ENCODE data around the gene MYO7A.

Gene MYO7A

DNA sequence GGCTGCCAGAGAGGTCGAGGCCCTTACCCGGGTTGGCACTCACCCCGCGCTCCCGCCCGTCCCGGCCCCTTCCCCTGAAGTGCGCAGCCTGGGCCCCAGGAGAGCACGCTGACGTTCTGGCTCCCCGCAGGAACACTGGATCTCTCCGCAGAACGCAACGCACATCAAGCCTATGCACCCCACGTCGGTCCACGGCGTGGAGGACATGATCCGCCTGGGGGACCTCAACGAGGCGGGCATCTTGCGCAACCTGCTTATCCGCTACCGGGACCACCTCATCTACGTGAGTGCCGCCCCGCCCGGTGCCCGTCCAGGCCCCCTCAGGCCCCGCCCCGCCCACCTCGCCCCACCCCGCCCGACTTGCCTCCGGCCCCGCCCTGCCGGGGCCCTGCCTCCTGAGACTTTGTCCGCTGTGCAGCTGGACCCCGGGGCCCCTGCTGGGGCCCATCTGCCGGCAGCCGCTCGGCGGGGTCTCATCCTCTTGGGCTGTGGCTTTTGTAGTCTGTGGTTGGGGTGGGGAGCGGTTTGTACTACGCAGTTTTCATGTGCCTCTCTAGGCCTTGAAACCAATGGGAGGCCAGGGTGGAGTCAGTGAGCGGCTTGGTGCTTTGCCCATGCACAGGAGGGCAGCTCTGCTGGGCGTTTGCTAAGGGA is 19.7 kb downstream of the MYO7A start:
- no peak for DNase-seq

- no peak for DNase-seq
These were observed 21.1 kb downstream of the MYO7A start for GRCh38 chr11:77148963-77149715.

DNA sequence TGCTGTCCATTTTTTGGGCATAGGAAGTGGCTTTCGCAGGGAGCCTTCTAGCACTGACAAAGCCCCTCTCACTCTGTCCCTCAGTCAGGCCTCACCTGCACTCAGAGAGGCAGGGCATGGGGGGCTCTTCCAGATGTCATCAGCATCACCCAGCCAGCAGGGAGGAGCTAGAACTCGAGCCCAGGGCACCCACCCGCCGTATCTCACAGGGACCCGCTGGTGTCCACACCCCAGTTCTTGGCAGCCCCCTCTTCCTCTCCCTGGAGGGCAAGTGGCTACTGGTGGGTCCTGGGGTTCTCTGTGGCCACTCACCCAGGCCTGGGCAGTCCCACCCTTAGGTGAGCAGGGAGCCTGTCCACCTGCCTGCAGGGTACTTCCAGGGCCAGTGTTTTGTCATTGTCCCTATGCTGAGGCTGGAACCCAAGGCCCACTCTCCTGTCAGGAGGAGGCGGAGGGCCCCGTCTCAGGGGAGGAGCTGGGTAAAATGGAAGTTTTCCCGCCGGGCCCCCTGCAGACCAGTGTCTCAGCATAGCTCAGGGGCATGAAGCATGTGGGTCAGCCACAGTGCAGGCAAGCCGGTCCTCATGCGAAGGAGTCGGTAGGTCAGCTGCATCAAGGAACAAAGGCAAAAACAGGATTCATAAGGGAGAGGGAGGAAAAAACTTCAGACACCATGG is 21.8 kb downstream of the MYO7A start:
- DNase-seq = no peak

- no peak for DNase-seq
These were observed 22.8 kb downstream of the MYO7A start for GRCh38 chr11:77150836-77151235.

DNA sequence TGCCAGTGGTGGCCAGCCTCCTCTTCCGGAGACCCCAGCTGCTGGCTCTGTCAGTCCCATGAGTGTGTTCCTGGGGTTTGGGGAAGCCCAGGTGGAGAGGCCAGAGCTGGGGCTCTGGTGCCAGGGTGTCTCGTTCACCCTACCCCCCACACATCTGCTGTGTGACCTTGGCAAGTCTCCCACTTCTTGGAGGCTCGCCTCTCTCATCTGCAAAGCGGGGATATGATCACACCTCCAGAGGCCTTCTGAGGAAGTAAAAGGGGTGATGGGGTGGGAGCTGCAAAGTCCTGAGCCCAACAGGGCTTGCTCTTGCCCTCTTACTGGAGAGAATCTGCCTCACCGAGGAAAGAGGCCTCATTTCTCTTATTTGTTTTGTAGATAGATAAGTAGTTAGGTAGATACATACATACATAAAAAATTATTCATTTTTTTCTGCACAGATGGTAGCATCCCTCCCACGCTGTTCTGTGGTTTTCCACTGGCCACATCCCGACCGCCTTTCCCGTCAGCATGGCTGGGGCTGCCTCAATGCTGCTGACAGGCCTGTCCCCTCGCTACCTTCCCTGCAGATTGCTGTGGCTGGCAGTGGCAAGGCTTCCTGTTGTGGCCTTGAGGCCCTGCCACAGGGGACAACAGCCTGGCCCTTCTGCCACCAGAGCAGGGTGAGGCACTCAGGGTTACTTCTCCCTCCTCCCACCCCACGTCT is 23.9 kb downstream of the MYO7A start:
- no peak for DNase-seq

- no peak for DNase-seq
These were observed 24.8 kb downstream of the MYO7A start for GRCh38 chr11:77152846-77153245.

DNA sequence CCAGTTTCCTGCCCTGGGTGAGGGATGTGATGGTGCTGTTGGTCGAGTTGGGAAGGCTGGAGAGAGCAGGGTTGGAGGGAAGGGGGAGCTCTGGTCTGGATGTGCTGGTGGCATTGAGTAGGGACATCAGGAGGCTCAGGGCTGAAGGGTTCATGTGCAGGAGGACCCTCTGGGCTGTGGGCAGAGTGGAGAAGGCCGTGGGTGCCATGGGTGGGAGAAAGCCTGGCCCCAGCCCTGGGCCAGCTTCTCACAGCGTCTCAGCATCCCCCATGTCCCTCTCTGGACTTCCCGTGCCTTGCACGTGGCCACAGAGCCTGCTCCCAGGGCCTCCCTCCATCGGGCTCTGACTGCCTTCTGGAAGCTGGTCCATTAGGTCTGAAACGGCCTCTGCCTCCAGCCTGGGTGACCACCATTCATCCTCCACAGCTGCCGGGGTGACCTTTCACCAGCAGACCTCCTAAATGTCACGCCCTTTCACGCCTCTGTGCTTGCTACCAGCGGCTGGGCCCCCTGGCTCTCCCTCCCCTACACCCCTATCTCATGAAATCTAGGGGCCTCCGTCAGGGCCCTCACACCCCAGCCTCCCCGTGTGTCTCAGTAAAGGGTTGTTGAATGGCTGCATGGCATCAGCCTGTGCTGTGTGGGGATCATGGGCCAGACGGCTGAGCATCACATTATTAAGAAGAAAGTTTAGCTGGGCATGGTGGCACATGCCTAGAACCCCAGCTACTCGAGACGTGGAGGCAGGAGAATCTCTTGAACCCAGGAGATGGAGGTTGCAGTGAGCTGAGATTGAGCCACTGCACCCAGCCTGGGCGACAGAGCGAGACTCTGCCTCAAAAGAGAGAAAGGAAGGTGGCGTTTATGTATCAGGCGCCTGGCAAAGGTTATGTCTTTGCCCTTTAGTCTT is 25.5 kb downstream of the MYO7A start:
- DNase-seq = no peak

GRCh38 chr11:77154381-77155081 is 26.5 kb downstream of the MYO7A start:
- DNase-seq = no peak

- no peak for DNase-seq
These were observed 27.0 kb downstream of the MYO7A start for GRCh38 chr11:77155082-77155475.

- DNase-seq = no peak
These were observed 27.6 kb downstream of the MYO7A start for GRCh38 chr11:77155556-77156130.

GRCh38 chr11:77156396-77157195 is 28.6 kb downstream of the MYO7A start:
- no peak for DNase-seq

DNA sequence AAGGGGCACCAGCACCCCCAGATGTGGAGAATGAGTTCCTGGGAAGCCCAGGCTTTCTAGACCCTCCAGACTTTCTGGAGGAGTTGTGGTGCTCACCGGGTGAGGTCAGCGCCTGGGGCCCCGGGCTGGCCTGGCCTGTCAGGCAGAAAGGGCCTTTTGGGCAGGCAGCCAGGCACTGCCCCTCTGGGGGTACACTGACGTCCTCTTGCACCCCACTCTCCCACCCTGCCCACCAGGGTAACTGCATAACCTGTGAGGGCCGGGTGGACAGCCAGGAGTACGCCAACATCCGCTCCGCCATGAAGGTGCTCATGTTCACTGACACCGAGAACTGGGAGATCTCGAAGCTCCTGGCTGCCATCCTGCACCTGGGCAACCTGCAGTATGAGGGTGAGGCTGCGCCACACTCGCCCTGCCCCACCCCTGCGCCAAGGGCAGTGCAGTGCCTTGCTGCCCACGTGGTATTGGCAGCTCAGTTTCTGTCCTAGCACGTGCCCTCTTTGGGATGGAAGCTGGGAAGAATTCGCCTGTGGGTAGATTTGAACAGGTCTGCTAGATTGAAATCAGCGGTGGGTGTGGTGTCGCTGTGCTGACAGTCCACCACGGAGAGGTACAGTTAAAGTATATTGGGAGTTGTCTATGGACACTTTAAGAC is 30.1 kb downstream of the MYO7A start:
- no peak for DNase-seq

GRCh38 chr11:77159219-77159936 is 31.3 kb downstream of the MYO7A start:
- no peak for DNase-seq

GRCh38 chr11:77159937-77160495 is 32.0 kb downstream of the MYO7A start:
- DNase-seq = no peak

DNA sequence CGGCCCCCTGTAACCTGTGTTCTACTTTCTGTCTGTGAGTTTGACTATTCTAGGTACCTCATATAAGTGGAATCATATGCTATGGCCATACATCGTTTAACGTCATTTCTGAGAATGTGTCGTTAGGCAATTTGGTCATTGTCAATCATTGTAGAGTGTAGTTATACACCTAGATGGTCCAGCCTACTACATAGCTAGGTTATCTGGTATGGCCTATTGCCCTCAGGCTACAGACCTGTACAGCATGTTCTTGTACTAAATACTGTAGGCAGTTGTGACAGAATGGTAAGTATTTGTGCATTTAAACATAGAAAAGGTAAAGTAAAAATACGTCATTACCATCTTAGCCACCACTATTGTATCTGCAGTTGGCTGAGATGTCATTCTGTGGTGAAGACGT is 35.2 kb downstream of the MYO7A start:
- no peak for DNase-seq

- no peak for DNase-seq
These were observed 37.0 kb downstream of the MYO7A start for GRCh38 chr11:77165066-77165465.

GRCh38 chr11:77166021-77166420 is 38.0 kb downstream of the MYO7A start:
- no peak for DNase-seq

GRCh38 chr11:77167111-77167626 is 39.1 kb downstream of the MYO7A start:
- no peak for DNase-seq

DNA sequence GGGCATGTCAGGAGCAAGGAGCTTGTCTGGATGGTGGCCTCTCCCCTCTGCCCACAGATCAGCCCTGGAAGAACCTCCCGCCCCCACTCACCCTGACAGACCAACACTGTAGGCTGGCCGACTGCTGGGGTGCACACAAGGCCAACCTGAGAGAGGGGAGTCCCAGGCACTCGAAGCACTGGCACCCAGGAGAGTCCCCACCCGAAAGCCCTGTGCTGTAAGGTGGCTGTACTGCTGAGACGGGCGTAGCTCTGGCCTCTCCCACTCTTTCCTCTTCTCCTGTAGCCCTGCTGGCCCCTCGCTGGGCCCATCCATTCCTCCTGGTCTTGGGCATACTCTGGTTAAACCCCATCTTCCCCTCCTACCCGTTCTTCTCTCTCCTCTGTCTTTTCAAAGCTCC is 39.7 kb downstream of the MYO7A start:
- DNase-seq = no peak

Measured in NCI-H526 treated with DMSO at 0.1 percent for 48 hours (cell line).